Neural progenitor cell (in vitro differentiated cells): ENCODE data around the gene THRB.
"Not testable (repeated sequence)": the region's sequence is repeated elsewhere in the genome, so short reads cannot be mapped to it uniquely, and the experiment has no call there.

Experiments
- CTCF ChIP-seq: fragments of 200-600 bp; sonication (generic); IDR thresholded peaks from 2 replicates; pipeline ENCODE4 v1.5.1; 2017; ENCODE audit warnings: antibody characterized with exemption, mild to moderate bottlenecking
- EZH2 ChIP-seq: fragments of 200-600 bp; sonication (generic); IDR thresholded peaks from 2 replicates; pipeline ENCODE4 v1.6.1; 2017; ENCODE audit warnings: antibody characterized with exemption, mild to moderate bottlenecking, moderate library complexity

GRCh38 chr3:24094818-24095217 is 399.8 kb downstream of the THRB start:
- not testable (repeated sequence) for TF ChIP-seq CTCF, EZH2
